Body of pancreas (tissue), 4 donors: ENCODE measurements around the gene NUBPL.

Experiments
- CTCF ChIP-seq, 7 experiments: fragments of 450-650 bp in 4 of 7; fragments of 200-600 bp in 3 of 7; sonication (generic) in 3 of 7; IDR thresholded peaks; one replicate each; pipeline ENCODE4 v1.5.1; 2016 to 2019; ENCODE audit warnings: antibody characterized with exemption in 7 of 7
- POLR2A ChIP-seq, 3 donors: fragments of 450-650 bp; IDR thresholded peaks; one replicate each; pipeline ENCODE4 v1.6.1; 2016; ENCODE audit warnings: antibody characterized with exemption in 3 of 3, mild to moderate bottlenecking in 2 of 3

GRCh38 chr14:31578792-31579501 is 17.7 kb downstream of the NUBPL start:
- TF ChIP-seq CTCF (IDR thresholded peaks at IDR 0.05): no peak
- no peak for TF ChIP-seq POLR2A (IDR thresholded peaks at IDR 0.05)
